H9 (cell line): ENCODE measurements around the gene EGLN1. TPM values are rescaled to one million over a fixed set of nuclear protein-coding genes. Genes with fewer than 3 reads are reported as not detected.

Source experiments
- DNase-seq: peaks from one replicate; pipeline ENCODE4 v3.0.0-alpha.2; 2017
- H2AFZ ChIP-seq: one replicate; pipeline ENCODE4 v1.6.1; 2013; ENCODE audit warnings: mild to moderate bottlenecking, low read length, control low read depth, moderate library complexity
- H2AK5ac ChIP-seq: 2 replicates; pipeline ENCODE4 v1.6.1; 2013; ENCODE audit warnings: low read length, control low read depth, mixed read lengths; ENCODE audit not compliant: insufficient read length
- H2BK120ac ChIP-seq: one replicate; pipeline ENCODE4 v1.6.1; 2013; ENCODE audit warnings: low read depth, mild to moderate bottlenecking, low read length, control low read depth, inconsistent platforms; ENCODE audit not compliant: poor library complexity, severe bottlenecking
- H2BK12ac ChIP-seq: 2 replicates; pipeline ENCODE4 v1.6.1; 2013; ENCODE audit warnings: low read length, control low read depth, mixed read lengths, low read depth; ENCODE audit not compliant: insufficient read length
- H2BK15ac ChIP-seq: 2 replicates; pipeline ENCODE4 v1.6.1; 2013; ENCODE audit warnings: low read depth, low read length, control low read depth
- H2BK20ac ChIP-seq: one replicate; pipeline ENCODE4 v1.6.1; 2013; ENCODE audit warnings: low read depth, mild to moderate bottlenecking, low read length, control low read depth, inconsistent platforms; ENCODE audit not compliant: poor library complexity, severe bottlenecking
- H2BK5ac ChIP-seq: 2 replicates; pipeline ENCODE4 v1.6.1; 2013; ENCODE audit warnings: low read length, control low read depth, mixed read lengths; ENCODE audit not compliant: insufficient read length
- H3K14ac ChIP-seq: 2 replicates; pipeline ENCODE4 v1.6.1; 2013; ENCODE audit warnings: low read length, control low read depth; ENCODE audit not compliant: insufficient read depth
- H3K18ac ChIP-seq: 2 replicates; pipeline ENCODE4 v1.6.1; 2013; ENCODE audit warnings: low read depth, mild to moderate bottlenecking, mixed read lengths, low read length, control low read depth; ENCODE audit not compliant: insufficient read length
- H3K23ac ChIP-seq: 2 replicates; pipeline ENCODE4 v1.6.1; 2013; ENCODE audit warnings: low read length, control low read depth, mixed read lengths, low read depth; ENCODE audit not compliant: insufficient read length
- H3K23me2 ChIP-seq: 2 replicates; pipeline ENCODE4 v1.6.1; 2013; ENCODE audit warnings: low read depth, mild to moderate bottlenecking, mixed read lengths, low read length, control low read depth; ENCODE audit not compliant: insufficient read length, poor library complexity, severe bottlenecking
- H3K27ac ChIP-seq: 2 replicates; pipeline ENCODE4 v1.5.1; 2013; ENCODE audit warnings: low read length, control low read depth, mixed read lengths, low read depth; ENCODE audit not compliant: insufficient read length
- H3K27me3 ChIP-seq: 2 replicates; pipeline ENCODE4 v1.6.1; 2013; ENCODE audit warnings: low read length, control low read depth, inconsistent platforms; ENCODE audit not compliant: insufficient read depth
- H3K4ac ChIP-seq: 2 replicates; pipeline ENCODE4 v1.6.1; 2013; ENCODE audit warnings: low read depth, mild to moderate bottlenecking, control low read depth, inconsistent platforms, low read length, moderate library complexity
- H3K4me1 ChIP-seq: 2 replicates; pipeline ENCODE4 v1.6.1; 2013; ENCODE audit warnings: low read length, control low read depth, inconsistent platforms; ENCODE audit not compliant: insufficient read depth
- H3K4me2 ChIP-seq: 2 replicates; pipeline ENCODE4 v1.6.1; 2013; ENCODE audit warnings: low read length, control low read depth, mixed read lengths; ENCODE audit not compliant: insufficient read length, insufficient read depth
- H3K56ac ChIP-seq: 2 replicates; pipeline ENCODE4 v1.6.1; 2013; ENCODE audit warnings: low read depth, mild to moderate bottlenecking, mixed read lengths, low read length, control low read depth; ENCODE audit not compliant: insufficient read length
- H3K79me1 ChIP-seq: 2 replicates; pipeline ENCODE4 v1.6.1; 2013; ENCODE audit warnings: low read depth, mild to moderate bottlenecking, moderate library complexity, low read length, control low read depth, inconsistent platforms; ENCODE audit not compliant: insufficient read depth, poor library complexity, severe bottlenecking
- H3K79me2 ChIP-seq: 2 replicates; pipeline ENCODE4 v1.6.1; 2013; ENCODE audit warnings: low read length, control low read depth, inconsistent platforms; ENCODE audit not compliant: insufficient read depth
- H3K9ac ChIP-seq: 2 replicates; pipeline ENCODE4 v1.6.1; 2013; ENCODE audit warnings: low read length, control low read depth, mixed read lengths; ENCODE audit not compliant: insufficient read length; ENCODE audit errors: extremely low read depth
- H3K9me3 ChIP-seq: one replicate; pipeline ENCODE4 v1.6.1; 2013; ENCODE audit warnings: low read depth, low read length, inconsistent platforms; ENCODE audit not compliant: control insufficient read depth
- H3T11ph ChIP-seq: one replicate; pipeline ENCODE4 v1.6.1; 2013; ENCODE audit warnings: mild to moderate bottlenecking, low read length, control low read depth, inconsistent platforms
- H4K20me1 ChIP-seq: one replicate; pipeline ENCODE4 v1.6.1; 2013; ENCODE audit not compliant: control insufficient read depth, insufficient read length, insufficient read depth
- H4K5ac ChIP-seq: 2 replicates; pipeline ENCODE4 v1.6.1; 2013; ENCODE audit warnings: low read depth, mild to moderate bottlenecking, mixed read lengths, low read length, control low read depth; ENCODE audit not compliant: insufficient read length
- H4K8ac ChIP-seq: replicated peaks from 2 replicates; pipeline ENCODE4 v1.6.1; 2013; ENCODE audit warnings: low read length, control low read depth, mixed read lengths, low read depth; ENCODE audit not compliant: insufficient read length
- H4K91ac ChIP-seq: 2 replicates; pipeline ENCODE4 v1.6.1; 2013; ENCODE audit warnings: low read depth, mild to moderate bottlenecking, moderate library complexity, mixed read lengths, low read length, control low read depth; ENCODE audit not compliant: insufficient read length
- H3K27ac Mint-ChIP-seq, 3 experiments: 2 replicates in 2 of 3; 3 replicates in 1 of 3; pipeline ENCODE4 v1.8.0; 2020 to 2021; ENCODE audit warnings: mixed read lengths in 3 of 3, mild to moderate bottlenecking in 1 of 3, moderate library complexity in 1 of 3
- H3K27me3 Mint-ChIP-seq: 2 replicates; pipeline ENCODE4 v1.8.0; 2021; ENCODE audit warnings: low read depth, mild to moderate bottlenecking, moderate library complexity, mixed read lengths
- H3K36me3 Mint-ChIP-seq, 3 experiments: 2 replicates in 2 of 3; 3 replicates in 1 of 3; pipeline ENCODE4 v1.8.0; 2020 to 2021; ENCODE audit warnings: low read depth in 3 of 3, mixed read lengths in 3 of 3; ENCODE audit not compliant: insufficient read depth in 1 of 3
- H3K4me1 Mint-ChIP-seq, 2 experiments: 2 replicates each; pipeline ENCODE4 v1.8.0; 2020; ENCODE audit warnings: mixed read lengths in 2 of 2
- H3K4me3 Mint-ChIP-seq, 2 experiments: 2 replicates in 1 of 2; 3 replicates in 1 of 2; pipeline ENCODE4 v1.8.0; 2020 to 2021; ENCODE audit warnings: mild to moderate bottlenecking in 2 of 2, mixed read lengths in 2 of 2, moderate library complexity in 1 of 2
- H3K9me3 Mint-ChIP-seq, 2 experiments: 2 replicates in 1 of 2; 3 replicates in 1 of 2; pipeline ENCODE4 v1.8.0; 2020; ENCODE audit warnings: mild to moderate bottlenecking in 2 of 2, mixed read lengths in 2 of 2, moderate library complexity in 1 of 2
- WGBS: extraction: QIAGEN DNeasy Blood & Tissue Kit; methylation state at CpG from one replicate; pipeline ENCODE4 v1.1.7; 2013; ENCODE audit warnings: missing lambda C conversion rate, low lambda C conversion rate, mixed read lengths; ENCODE audit not compliant: insufficient read length; ENCODE audit errors: extremely low coverage; 5-methylcytosine and 5-hydroxymethylcytosine counted together
- total RNA-seq: library from RNA; stranded (reverse); gene quantifications from 2 replicates; pipeline ENCODE4 v1.2.1, GENCODE V29; 2021
- TF ChIP-seq, protein P1 (sequence below): fragments of 200-600 bp; sonication (generic); conservative IDR thresholded peaks from 3 replicates; pipeline ENCODE4 v1.8.0; 2021; ENCODE audit warnings: antibody characterized with exemption, mild to moderate bottlenecking

The EGLN1 gene
- total RNA-seq, 1 experiment from 2014 or later = 8.4 TPM

DNA sequence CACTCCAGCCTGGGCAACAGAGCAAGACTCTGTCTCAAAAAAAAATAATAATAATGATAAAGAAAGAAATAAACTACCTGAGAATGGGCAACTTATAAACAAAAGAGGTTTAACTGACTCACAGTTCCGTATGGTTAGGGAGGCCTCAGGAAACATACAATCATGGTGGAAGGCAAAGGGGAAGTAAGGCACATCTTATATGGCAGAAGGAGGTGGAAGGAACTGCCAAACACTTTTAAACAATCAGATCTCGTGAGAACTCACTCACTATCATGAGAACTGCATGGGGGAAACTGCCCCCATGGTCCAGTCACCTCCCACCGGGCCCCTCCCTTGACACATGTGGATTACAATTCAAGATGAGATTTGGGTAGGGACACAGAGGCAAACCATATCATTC lies 6.3 kb upstream of the EGLN1 start:
- Mint-ChIP-seq H3K27ac (no peak overlapping the region), H3K4me3 (no peak overlapping the region), H3K36me3 (no peaks in the 10 kb centered on the region), H3K4me1 (peaks cover 7 to 12% of the 10 kb centered on the region in 2 experiments), H3K27me3 (peaks cover 55% of the 10 kb centered on the region), H3K9me3 (0 out of 5 replicates have a peak, but pooled peaks cover 2% of the 10 kb centered on the region in 2 experiments)
- Histone ChIP-seq H3K9ac (no peak overlapping the region), H3K4ac (no peak overlapping the region), H4K20me1 (no peaks in the 10 kb centered on the region), H3K14ac (no peak overlapping the region), H2BK5ac (no peak overlapping the region), H3T11ph (no peak overlapping the region), H2BK120ac (no peak overlapping the region), H3K27me3 (peaks cover 5% of the 10 kb centered on the region; the same call in 1 of the 2 replicates), H3K9me3 (no peaks in the 10 kb centered on the region), H2AK5ac (no peak overlapping the region), H2AFZ (no peak overlapping the region), H3K23ac (no peak overlapping the region), H3K23me2 (no peaks in the 10 kb centered on the region), H2BK20ac (no peak overlapping the region), H4K8ac (no peak overlapping the region), H3K4me1 (no peaks in the 10 kb centered on the region), H4K5ac (no peak overlapping the region), H2BK15ac (no peak overlapping the region), H3K27ac (no peak overlapping the region), H3K79me1 (no peaks in the 10 kb centered on the region), H2BK12ac (no peak overlapping the region), H3K18ac (no peak overlapping the region), H3K56ac (no peak overlapping the region), H3K79me2 (no peaks in the 10 kb centered on the region), H3K4me2 (no peak overlapping the region), H4K91ac (no peak overlapping the region)
- TF ChIP-seq, protein P1, sequence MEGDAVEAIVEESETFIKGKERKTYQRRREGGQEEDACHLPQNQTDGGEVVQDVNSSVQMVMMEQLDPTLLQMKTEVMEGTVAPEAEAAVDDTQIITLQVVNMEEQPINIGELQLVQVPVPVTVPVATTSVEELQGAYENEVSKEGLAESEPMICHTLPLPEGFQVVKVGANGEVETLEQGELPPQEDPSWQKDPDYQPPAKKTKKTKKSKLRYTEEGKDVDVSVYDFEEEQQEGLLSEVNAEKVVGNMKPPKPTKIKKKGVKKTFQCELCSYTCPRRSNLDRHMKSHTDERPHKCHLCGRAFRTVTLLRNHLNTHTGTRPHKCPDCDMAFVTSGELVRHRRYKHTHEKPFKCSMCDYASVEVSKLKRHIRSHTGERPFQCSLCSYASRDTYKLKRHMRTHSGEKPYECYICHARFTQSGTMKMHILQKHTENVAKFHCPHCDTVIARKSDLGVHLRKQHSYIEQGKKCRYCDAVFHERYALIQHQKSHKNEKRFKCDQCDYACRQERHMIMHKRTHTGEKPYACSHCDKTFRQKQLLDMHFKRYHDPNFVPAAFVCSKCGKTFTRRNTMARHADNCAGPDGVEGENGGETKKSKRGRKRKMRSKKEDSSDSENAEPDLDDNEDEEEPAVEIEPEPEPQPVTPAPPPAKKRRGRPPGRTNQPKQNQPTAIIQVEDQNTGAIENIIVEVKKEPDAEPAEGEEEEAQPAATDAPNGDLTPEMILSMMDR = no peak
- no peak for DNase-seq
- WGBS = no CpG with 5 or more reads among the region's 3 CpGs
